Measurements from ENCODE around the gene IFNA14.
A peak's percentile ranks its signal among the peaks of the same experiment; 100 is the strongest.
"Not testable (repeated sequence)": the region's sequence is repeated elsewhere in the genome, so short reads cannot be mapped to it uniquely, and the experiment has no call there.

The IFNA14 gene

GRCh38 chr9:21239911-21240310 lies at the start of gene IFNA14:
TSS of gene IFNA14 (minus strand) at chr9:21240005. CDS start at chr9:21239935, 70 bp downstream.
- no peak for DNase-seq (ENCODE audit: insufficient read length, low spot score)
- FAIRE-seq: no peak

DNA sequence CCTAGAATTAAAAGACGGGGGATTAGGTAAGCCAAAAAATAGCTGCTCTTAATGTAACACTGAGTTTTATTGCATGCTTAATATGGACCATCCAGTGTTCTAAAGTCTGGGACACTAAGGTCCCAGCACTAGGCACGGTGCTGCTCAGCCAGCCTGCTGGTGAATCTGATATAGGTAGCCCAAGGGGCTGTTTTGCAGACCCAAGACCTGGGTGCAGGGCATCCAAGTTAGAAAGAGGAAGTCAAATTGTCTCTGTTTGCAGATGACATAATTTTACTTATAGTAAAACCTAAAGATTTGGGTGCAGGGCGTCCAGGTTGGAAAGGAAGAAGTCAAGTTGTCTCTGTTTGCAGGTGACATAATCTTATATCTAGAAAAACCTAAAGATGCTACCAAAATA lies 47.5 kb upstream of the IFNA14 start:
- no peak for FAIRE-seq
- no peak for DNase-seq (ENCODE audit: insufficient read length, low spot score)

GRCh38 chr9:21286659-21287058 lies 46.9 kb upstream of the IFNA14 start:
- FAIRE-seq (no peak), DNase-seq (ENCODE audit: insufficient read length, low spot score) (no peak)

- DNase-seq (ENCODE audit: insufficient read length, low spot score) (no peak), FAIRE-seq (no peak)
Observed at GRCh38 chr9:21286099-21286498, 46.3 kb upstream of the IFNA14 start.

DNA sequence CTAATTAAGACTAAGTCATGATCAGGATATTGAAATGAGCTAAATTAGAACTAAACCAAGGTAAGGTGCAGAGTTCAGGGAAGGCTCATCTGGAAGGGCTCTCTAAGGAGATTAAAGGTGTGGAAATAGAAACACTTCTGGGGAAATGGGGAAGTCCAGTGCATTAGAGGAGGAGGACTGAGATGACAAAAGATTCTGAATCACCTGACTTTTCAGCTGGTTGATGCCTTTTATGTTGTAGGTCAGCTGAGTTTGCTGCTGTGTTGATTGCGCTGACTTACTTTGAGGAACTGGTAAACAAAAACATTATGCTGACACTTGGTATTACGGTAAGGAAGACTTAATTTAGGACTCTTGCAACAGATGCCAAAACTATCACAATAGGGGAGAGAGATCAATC lies 41.5 kb upstream of the IFNA14 start:
- DNase-seq (ENCODE audit: insufficient read length, low spot score) (no peak), FAIRE-seq (no peak)

GRCh38 chr9:21268347-21268657 lies 28.5 kb upstream of the IFNA14 start:
- FAIRE-seq (no peak), DNase-seq (ENCODE audit: insufficient read length, low spot score) (no peak)

DNA sequence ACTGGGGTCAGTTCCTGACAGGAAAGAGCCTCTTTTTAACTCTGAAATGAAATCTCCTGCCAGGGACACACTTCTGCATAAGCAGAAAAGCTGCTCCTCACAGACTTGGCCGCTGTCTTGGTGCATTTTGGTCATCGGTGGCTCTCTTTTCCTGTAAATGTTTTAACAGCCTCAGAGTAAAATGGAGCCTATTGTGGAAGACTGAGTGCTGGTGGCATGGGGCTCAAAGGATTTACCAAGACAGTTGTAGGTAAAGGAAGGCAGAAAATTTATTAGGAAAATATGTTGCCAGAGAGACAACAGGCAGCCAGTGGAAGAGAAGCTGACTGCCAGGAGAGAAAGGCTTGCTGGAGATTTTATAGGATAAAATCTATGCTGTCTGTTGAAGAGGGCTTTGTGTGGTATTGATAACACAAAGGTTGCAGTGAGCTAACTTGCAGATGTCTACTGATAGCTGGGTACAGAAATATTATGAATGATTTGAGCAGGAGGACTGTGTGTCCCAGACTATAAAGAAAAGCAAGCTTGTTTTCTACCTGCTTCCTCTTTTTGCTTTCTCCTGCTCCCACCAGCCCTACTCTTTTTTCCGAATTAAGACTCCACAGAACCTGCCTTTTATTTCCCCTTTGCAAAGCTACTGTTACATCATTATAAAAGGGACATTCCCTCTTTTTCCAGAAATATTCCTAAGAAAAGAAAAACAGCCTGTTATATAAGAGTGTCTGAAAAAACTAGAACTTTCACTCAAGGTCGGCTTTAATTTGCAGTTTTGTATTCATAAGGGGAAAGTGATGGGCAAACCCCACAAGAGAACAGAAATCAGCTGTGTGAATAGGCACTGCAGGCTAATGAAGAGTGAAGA lies 27.9 kb upstream of the IFNA14 start:
- FAIRE-seq (no peak), DNase-seq (ENCODE audit: insufficient read length, low spot score) (no peak)

DNA sequence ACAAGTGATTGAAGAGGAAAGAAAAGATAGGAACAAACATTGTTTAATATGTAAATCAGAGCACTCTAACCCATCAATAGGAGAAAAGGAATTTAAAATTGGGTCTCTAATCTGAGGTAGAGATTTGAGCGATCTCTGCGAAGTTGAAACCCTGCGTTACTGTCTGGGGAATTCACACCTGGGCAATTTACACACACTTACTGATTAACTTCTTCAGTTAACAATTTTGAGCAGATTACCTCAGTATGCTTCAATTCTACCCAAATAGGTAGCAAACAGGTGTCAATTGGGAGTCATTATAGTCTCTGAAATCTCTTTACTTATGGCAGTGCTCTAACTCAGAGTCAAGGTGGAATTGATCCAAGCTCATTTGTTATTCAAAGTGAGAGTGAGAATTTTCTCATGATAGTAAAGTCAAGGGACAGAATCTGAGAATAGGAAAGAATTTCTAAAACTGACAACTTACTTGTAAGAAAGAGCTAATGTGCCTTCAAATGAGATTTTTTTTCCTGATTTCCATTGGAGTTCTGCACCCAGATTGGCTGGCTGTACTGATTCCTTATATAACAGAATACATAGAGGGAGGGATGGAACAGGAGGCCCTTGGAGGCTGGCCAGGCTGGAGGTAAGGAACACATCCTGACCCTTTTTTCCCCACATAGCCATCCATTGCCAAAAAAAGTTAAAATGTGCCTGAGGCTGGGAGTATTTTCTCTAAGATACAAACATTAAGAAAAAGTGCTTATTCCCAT lies 27.1 kb upstream of the IFNA14 start:
- DNase-seq (ENCODE audit: insufficient read length, low spot score): no peak
- FAIRE-seq: no peak

- no peak for DNase-seq (ENCODE audit: insufficient read length, low spot score)
- no peak for FAIRE-seq
Observed at GRCh38 chr9:21265421-21266189, 25.8 kb upstream of the IFNA14 start.

DNA sequence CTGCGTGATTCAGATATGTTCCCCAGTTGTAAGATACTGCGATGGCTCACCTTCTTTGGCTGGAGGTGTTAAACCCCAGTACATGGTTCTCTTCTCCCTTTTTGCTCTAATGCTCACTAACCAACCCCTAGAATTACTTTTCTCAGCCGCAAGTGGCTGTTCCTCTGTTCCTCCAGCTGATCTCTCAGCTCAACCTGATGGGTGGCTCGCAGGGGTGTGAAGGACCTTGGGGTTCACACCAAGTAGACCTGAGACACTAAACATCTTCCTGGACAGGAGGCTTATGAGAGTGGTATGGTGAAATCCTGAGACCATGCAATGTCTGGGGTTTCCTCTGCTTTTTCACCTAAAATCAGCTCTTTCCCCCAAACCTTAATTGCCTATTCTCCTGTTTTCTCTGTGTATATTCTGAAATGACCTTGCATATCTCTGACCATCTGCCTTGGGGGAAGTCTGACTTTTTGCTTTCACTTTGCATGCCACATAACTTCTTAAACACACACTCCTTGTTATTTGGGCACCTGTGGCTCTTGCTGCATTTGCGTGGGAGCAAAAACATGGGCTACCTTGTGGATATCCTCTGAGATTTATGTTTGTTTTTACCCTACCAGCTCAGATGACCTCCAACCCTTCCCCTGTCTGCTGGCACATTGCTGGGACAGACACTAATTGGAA lies 15.9 kb upstream of the IFNA14 start:
- no peak for DNase-seq (ENCODE audit: insufficient read length, low spot score)
- FAIRE-seq: no peak

DNA sequence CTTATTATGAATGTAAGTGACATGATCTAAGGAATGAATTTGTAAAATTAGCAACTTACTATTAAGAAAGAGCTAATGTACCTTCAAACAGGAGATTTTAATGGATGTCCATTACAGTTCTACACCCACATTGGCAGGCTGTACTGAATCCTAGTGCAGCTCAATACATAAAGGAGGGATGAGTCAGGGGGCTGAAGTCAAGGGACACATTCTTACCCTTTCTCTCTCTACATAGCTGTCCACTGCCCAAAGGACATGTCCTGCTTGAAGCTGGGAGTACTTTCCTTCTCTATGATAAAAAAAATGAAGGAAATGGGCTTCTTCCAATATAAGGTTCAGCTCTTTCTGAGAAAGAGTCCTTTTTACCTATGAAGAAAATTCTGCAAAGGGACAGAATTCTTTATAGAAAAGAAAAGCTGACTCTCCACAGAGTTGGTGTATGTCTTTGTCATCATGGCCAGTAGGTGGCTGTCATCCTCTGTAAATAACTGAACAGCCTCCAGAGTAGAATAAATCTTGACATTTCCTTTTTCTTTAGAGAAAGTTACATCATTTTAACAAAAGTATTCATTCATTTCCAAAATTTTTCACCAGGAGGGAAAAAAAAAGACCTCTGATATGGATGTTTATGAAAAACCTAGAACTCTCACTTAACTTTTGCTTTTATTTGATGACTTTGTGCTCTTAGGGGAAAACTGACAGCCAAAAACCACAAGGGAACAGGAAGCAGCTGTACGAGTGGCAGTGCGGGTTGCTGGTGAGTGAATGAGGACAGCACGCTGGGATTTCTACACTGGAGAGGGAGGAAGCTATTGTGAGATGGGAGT lies 13.1 kb upstream of the IFNA14 start:
- DNase-seq (ENCODE audit: insufficient read length, low spot score) (peak; percentile 10), FAIRE-seq (no peak)

DNA sequence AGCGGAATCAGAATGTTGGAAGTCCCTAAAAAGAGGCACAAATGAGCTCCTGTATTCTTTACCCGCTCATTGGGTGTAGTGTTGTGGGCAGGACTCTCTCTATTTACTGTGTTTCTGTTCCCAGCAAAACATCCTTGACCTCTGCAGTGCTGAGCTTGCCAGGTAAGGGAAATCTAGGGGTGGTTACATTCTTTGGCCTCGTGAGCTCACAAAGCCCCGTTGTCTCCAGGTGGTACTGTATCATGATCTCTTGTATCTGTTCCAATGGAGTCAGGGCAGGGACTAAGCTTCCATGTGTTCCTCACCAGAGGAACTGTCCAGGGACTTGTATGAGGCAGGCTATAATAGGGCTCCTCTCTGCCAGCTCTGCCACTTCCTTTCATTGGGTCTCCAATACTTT lies 11.8 kb upstream of the IFNA14 start:
- no peak for FAIRE-seq
- DNase-seq (ENCODE audit: insufficient read length, low spot score): no peak

DNA sequence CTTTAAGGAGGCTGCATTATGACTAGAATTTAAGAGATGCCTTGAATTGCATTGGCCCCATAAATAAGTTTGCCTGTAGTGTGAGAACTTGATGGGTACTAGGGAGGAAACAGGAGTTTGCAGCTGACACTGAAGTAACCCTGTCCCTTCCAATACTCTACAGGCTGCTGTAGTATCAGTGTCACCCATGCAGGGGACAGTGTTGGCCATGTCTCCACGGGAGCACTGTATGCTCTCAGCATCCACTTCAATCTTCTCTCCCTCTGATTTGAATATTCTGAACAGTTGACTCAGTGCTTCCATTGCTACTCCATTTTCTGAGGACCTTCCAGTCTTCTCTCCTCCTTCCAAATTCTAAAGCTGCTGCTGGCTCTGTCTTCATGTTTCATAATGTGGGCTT lies 11.4 kb upstream of the IFNA14 start:
- FAIRE-seq (no peak), DNase-seq (ENCODE audit: insufficient read length, low spot score) (no peak)

DNA sequence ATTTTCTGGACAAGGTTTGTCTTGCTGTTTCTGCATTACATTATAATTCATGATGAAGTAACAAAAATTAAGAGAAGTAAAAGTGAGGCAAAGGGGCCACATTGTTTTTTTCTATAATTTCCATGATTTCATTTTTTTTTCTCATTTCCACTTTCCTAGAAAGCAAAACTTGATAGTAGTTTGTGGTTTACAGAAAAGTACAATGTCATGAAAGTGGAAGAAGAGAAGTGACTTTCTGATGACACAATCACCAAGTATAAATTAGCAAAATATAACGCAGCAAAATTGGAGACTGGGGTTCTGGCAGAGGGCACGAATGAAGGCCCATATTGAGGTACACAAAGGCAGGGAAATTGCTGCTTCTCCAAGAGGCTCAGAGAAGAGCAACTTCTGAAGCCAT lies 5.0 kb upstream of the IFNA14 start:
- FAIRE-seq: no peak

DNA sequence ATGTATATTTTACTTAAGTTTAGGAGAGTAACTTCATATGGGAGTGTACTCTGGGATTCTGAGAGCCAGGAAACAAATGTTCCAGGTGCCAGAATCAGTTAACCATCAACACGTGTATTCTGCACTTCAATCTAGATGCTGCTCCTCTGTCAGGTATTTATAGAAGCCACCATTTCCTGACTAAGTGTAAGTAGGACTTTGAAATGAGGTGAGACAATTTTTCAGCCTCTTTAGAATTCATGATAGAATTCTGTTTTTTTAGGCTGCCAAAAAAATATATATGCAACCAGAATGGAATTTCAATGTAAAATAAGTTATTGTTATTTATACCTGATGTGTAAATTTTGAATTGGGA lies 3.5 kb downstream of the IFNA14 start:
- DNase-seq (ENCODE audit: insufficient read length, low spot score); FAIRE-seq: not testable (repeated sequence)

More for the DNA sequence above, 5.0 kb upstream of the IFNA14 start:
- DNase-seq (ENCODE audit: insufficient read length, low spot score): no peak

DNA sequence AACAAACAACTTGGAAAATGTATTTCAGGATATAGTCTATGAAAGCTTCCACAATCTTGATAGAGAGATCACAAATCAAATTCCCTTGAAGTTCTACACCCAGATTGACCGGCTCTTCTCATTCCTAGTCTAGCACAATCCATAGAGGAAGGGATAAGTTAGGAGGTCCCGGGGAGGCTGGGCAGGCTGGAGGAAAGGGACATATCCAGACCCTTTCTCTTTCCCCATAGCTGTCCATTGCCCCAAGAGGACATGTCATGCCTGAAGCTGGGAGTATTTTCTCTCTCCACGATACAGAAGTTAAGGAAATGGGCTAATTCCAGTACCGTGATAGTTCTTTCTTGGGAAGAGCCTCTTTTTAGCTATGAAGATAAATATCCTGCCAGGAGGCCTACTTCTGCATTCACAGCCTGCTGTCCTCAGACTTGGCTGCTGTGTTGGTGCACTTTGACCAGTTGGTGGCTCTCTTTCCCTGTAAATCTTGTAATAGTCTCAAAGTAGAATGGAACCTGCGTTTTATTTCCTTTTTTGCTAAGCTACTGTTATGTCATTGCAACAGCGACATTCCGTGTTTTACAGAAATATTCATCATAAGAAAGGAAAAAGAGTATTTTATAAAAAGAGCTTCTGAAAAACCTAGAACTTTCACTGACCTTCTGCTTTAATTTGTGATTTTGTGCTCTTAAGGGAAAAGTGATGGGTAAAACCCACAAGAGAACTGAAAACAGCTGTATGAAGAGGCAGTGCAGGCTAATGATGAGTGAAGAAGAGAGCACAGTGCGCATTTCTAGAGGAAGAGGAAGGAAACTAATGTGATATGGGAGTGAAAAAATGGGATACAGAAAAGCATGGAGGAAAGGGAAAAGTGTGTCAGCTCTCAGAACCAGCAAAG lies 4.1 kb downstream of the IFNA14 start:
- DNase-seq (ENCODE audit: insufficient read length, low spot score): peak; percentile 9
- not testable (repeated sequence) for FAIRE-seq

- FAIRE-seq (no peak), DNase-seq (ENCODE audit: insufficient read length, low spot score) (no peak)
Observed at GRCh38 chr9:21234153-21234687, 5.6 kb downstream of the IFNA14 start.

DNA sequence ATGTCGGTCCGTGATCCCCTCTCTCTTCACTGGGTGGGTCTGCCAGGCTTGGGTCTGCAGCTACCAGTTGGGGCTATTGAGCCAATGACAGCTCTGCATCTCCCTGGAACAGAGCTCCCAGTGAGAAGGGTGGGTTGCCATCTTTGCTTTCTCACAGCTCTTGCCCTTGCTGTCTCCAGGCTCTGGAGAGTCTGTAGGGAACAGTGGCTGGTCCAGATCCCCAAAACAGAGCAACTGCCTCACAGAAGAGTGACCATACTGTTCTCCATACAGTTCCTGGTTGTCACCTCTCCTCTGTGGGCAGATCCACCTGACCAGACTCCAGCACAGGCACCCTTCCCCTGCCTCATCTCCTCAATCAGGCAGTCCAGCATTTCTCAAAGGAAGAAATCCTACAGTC lies 6.5 kb downstream of the IFNA14 start:
- no peak for FAIRE-seq
- DNase-seq (ENCODE audit: insufficient read length, low spot score): no peak

- no peak for FAIRE-seq
- no peak for DNase-seq (ENCODE audit: insufficient read length, low spot score)
Observed at GRCh38 chr9:21228122-21228521, 11.7 kb downstream of the IFNA14 start, which contains the start of gene IFNA17. TSS of gene IFNA17 (minus strand) at chr9:21228222. CDS start at chr9:21228173, 49 bp downstream.
